ENCODE data around the gene THAP11. TPM values are rescaled to one million over a fixed set of nuclear protein-coding genes. Genes with fewer than 3 reads are reported as not detected.

Gene THAP11
- polyA plus RNA-seq (ENCODE audit: insufficient read depth in 1 of 5, insufficient read length in 5 of 5, low replicate concordance in 1 of 5), result 10 to 100 TPM; 23.9 to 34.0 (median 28.5) TPM
- long read RNA-seq, donor 1, transcript THAP11-201 (1 exons, 2,114 nt), result major isoform, 73 of 73 reads
- long read RNA-seq, donor 1, partial matches to known transcripts, result 0 of 73 reads
- long read RNA-seq, donor 1, other reads (novel, unspliced or antisense), result 0 of 73 reads
- long read RNA-seq, donor 2, transcript THAP11-201 (1 exons, 2,114 nt), result major isoform, 33 of 33 reads
- long read RNA-seq, donor 2, partial matches to known transcripts, result 0 of 33 reads
- long read RNA-seq, donor 2, other reads (novel, unspliced or antisense), result 0 of 33 reads
- long read RNA-seq, donor 3, transcript THAP11-201 (1 exons, 2,114 nt), result major isoform, 47 of 47 reads
- long read RNA-seq, donor 3, partial matches to known transcripts, result 0 of 47 reads
- long read RNA-seq, donor 3, other reads (novel, unspliced or antisense), result 0 of 47 reads
- long read RNA-seq, donor 4, transcript THAP11-201 (1 exons, 2,114 nt), result major isoform, 39 of 39 reads
- long read RNA-seq, donor 4, partial matches to known transcripts, result 0 of 39 reads
- long read RNA-seq, donor 4, other reads (novel, unspliced or antisense), result 0 of 39 reads
- long read RNA-seq, donor 5, transcript THAP11-201 (1 exons, 2,114 nt), result major isoform, 77 of 77 reads
- long read RNA-seq, donor 5, partial matches to known transcripts, result 0 of 77 reads
- long read RNA-seq, donor 5, other reads (novel, unspliced or antisense), result 0 of 77 reads
- long read RNA-seq, donor 6, transcript THAP11-201 (1 exons, 2,114 nt), result major isoform, 49 of 49 reads
- long read RNA-seq, donor 6, partial matches to known transcripts, result 0 of 49 reads
- long read RNA-seq, donor 6, other reads (novel, unspliced or antisense), result 0 of 49 reads
- long read RNA-seq, donor 7, transcript THAP11-201 (1 exons, 2,114 nt), result major isoform, 36 of 36 reads
- long read RNA-seq, donor 7, partial matches to known transcripts, result 0 of 36 reads
- long read RNA-seq, donor 7, other reads (novel, unspliced or antisense), result 0 of 36 reads
- long read RNA-seq, donor 8, transcript THAP11-201 (1 exons, 2,114 nt), result major isoform, 18 of 18 reads
- long read RNA-seq, donor 8, partial matches to known transcripts, result 0 of 18 reads
- long read RNA-seq, donor 8, other reads (novel, unspliced or antisense), result 0 of 18 reads

DNA sequence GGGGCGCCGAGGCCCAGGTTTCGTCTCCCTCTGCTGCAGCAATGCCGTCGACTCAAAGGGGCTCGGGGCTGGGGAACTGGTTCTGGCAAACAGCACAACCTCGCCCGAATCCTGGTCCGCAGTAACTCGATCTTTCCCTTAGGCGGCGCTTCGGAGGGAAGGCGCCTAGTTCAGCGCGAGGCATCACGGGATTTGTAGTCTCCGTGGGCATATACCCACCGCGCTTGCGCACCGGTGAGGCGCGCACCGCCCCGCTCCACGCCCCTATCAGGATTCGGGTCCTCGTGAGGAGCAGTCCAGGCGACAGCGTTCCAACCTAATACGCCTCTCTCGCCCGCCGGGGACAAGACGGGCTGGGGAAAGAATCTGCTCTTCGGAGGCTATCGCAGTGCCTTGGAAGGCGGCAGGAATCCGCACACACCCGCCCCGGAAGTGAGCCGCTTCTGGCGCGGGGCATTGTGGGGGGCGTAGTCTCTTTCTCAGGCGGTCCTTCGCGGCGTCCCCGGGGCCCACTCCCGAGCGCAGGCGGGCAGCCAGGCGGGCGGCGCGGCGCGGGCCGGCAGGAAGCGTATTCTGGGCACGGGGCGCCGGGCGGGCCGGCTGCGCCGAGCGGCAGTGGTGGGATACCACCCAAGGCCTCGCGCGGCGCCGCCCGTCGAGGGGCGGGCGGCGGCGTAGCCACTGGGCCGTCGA, at the start of gene THAP11:
TSS of gene THAP11 (plus strand) at position 505 of the 693 bp plus-strand sequence. CDS start 235 bp downstream, outside the sequence.
- DNase-seq, result peak; percentile 96 to 97

GRCh38 chr16:67796099-67796718, 45.9 kb upstream of the THAP11 start:
- no peak for DNase-seq

GRCh38 chr16:67800338-67800926, 41.7 kb upstream of the THAP11 start:
- no peak for DNase-seq

DNA sequence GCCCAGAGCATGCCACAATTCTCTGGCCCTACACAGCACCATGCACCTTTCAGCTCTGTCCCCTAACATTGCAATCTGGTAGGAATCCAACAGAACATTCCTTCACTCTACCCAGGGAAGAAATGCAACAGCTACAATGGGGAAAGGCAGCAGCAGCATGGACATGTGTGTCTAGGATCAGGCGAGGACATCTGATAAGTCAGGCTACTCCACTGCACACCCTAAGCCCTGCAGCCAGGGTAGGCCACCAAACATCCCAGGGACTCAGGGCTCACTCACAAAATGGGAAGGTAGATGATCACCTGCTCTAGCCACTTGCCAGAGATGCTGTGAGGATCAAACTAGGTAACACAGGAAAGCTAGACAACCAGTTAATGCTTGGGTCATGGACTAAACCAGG, 40.9 kb upstream of the THAP11 start:
- DNase-seq, result no peak

DNA sequence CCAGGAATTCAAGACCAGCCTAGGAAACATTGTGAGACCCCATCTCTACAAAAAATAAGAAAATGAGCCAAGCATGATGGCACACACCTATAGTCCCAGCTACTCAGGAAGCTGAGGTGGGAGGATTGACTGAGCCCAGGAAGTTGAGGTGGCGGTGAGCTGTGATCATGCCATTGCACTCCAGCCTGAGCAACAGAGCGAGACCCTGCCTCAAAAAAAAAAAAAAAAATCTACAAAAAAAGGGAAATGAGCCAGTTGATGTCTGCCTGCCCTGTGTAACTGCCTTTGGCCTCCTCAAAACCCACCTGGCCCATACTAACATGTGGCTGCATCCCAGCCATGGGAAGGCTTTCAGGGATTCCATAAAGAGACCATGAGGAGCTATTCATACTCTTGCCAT, 40.2 kb upstream of the THAP11 start:
- no peak for DNase-seq

DNA sequence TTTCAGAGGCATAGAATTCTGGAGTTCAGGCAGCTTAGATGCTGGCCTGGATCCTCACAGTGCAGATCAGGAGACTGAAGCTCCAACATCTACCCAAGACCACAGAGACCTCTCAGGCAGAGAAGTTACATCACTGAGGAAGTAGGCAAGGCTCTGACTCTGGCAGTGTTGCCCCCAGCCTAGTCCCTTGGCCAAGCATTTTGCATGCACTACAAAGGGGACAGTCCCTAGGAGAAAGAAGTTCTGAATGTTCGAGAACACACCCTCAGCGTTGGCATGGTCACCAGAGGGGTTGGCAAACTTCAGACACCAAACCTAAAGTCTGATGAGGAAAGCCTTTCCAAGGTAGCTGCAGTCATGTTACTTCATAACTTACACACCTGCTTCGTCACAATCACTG, 38.2 kb upstream of the THAP11 start:
- DNase-seq, result no peak

DNA sequence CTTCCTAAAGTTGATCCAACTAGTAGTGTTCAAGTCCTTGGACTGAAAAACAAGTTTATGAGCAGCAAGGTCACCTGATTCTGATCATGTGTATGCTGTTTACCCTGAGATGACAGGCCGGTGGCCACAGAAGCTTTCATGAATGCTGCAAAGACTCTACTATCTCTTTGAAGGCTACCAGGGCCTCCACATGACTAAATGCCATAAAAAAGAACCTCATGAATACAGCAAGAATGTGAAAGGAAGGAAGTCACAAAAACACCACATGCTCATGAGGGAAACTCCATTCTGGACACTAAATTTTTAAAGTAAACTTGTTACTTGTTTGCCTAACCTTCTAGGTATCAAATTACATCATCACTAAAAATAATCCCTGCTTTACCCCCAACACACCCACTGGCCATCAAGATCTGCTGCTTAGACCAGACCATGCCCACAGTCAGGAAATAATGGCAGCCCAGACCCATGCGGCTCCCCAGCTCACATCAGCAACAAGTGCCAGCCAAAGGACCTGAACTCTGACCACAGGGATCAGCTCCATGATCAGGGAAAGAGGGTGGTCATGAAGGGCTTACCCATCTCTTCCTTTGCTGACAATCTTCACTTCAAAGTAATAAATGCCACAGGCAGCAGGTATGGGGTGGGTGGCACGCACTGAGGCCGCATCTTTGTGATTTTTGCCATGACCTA, 37.1 kb upstream of the THAP11 start:
- no peak for DNase-seq

- no peak for DNase-seq
These were observed 36.2 kb upstream of the THAP11 start for GRCh38 chr16:67805718-67806427.

- peak; percentile 98 for DNase-seq
These were observed 35.5 kb upstream of the THAP11 start, which contains the start of the genes RANBP10 and TSNAXIP1 for GRCh38 chr16:67806428-67807147. RANBP10 (minus strand) TSS chr16:67806560; CDS start chr16:67806536, 24 bp downstream. TSNAXIP1 (plus strand) TSS chr16:67806889; CDS start chr16:67807150, 261 bp downstream.

DNA sequence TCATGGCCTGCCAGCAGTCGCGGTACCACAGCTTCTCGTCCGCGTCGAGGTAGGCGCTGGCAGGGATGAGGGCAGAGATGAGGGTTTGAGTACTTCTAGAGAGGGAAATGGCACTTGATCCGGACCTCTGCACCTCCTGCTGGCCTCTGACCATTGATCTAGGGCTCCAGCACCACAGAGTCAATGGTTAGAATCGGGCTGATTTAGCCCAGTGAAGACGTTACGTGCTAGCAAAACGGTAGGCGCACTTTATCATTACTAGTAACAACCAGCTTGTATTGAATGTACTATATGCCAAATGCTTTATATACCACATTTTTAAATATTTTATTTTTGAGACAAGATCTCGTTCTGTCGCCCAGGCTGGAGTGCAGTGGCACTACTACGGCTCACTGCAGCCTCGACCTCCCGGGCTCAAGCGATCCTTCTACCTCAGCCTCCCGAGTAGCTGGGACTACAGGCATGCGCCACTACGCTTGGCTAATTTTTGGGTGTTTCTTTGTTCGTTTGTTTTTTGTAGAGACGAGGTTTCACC, 34.9 kb upstream of the THAP11 start:
- DNase-seq, result no peak

GRCh38 chr16:67811899-67812298, 30.2 kb upstream of the THAP11 start:
- DNase-seq, result no peak

GRCh38 chr16:67814567-67814966, 27.6 kb upstream of the THAP11 start:
- DNase-seq, result no peak

DNA sequence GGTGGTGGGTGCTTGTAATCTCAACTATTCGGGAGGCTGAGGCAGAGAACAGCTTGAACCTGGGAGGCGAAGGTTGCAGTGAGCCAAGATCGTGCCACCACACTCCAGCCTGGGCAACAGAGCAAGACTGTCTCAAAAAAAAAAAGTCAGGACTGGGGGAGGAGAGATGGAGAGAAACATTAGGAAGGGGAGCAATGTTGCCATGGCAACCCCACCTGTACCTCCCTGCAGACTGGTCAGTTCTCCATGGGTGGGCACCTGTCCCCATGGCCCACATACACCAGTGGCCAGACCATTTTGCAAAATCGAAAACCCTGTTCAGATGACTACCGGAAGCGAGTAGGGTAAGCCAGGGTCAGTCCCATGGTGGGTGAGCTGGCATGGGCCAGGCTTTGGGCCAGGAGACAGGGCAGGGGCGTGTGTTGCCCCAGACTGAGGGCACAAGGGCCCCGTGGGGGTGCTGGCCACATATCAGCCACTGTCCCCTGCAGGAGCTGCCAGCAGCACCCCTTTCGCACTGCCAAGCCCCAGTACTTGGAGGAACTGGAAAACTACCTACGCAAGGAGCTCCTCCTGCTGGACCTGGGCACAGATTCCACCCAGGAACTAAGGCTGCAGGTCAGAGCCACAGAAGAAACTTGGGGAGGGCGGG, 21.4 kb upstream of the THAP11 start:
- DNase-seq, result no peak

- no peak for DNase-seq
These were observed 19.6 kb upstream of the THAP11 start for GRCh38 chr16:67822511-67822910.

DNA sequence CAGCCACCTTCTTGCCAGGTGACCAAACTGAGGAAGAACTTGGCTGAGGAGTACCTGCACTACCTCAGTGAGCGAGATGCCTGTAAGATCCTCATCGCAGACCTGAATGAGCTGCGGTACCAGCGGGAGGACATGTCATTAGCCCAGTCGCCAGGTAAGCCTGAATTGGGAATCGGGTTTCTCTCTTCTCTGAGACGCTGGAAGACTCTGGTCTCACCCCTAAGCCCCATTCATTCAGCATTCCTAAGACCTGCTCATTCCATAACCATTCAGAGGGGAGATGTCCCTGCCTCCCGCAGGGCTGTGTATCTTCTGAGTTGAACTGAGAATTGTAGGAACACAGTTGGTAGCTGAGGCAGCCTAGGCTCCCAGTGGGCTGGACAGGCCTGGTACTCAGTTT, 17.0 kb upstream of the THAP11 start:
- no peak for DNase-seq

GRCh38 chr16:67825906-67826305, 16.2 kb upstream of the THAP11 start:
- no peak for DNase-seq

- DNase-seq, result no peak
These were observed 13.5 kb upstream of the THAP11 start for GRCh38 chr16:67828651-67829050.

DNA sequence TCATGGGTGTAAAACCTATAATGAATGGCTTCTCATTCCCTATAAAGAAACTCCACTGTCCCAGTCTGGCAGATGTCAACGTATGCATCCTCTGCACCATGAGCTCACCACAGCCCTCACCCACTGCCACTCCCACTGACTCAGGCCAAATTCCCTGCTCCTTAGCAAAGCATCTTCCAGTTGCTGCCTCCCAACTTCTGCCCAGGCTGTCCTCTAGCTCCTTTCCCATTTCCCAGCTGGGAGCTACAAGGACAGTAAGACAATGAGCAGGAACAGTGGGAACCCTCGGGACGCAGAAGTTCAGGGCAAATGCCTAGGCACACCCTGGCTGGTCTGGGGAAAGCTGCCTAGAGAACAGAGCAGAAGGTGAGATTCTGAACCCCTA, 9.1 kb upstream of the THAP11 start:
- no peak for DNase-seq

All from right lung (tissue), 10 donors.